ENCODE measurements around the gene ARMC3. TPM values are rescaled to one million over a fixed set of nuclear protein-coding genes. Genes with fewer than 3 reads are reported as not detected.
A peak's percentile ranks its signal among the peaks of the same experiment; 100 is the strongest.

ARMC3 gene
- total and polyA plus RNA-seq, 9 of the 15 experiments (the other 6 are each of a cell fraction or from before 2014, with no cell fraction given) = 0.33 to 1.1 (median 0.62) TPM

GRCh38 chr10:23035569-23035968 is 107.7 kb downstream of the ARMC3 start:
- Histone ChIP-seq H3K27me3 (ENCODE audit: control insufficient read depth in 2 of 2, insufficient read depth in 2 of 2, low read length in 2 of 2) (no peaks in the 10 kb centered on the region), H3K27ac (ENCODE audit: extremely low read depth, low read depth, low read length) (no peak overlapping the region), H4K20me1 (replicated peaks; ENCODE audit: control insufficient read depth, insufficient read depth, low read length) (no peaks in the 10 kb centered on the region), H3K79me2 (ENCODE audit: control insufficient read depth, insufficient read depth, low read length) (no peaks in the 10 kb centered on the region), H3K36me3 (ENCODE audit: control insufficient read depth, insufficient read depth, low read length) (no peaks in the 10 kb centered on the region), H3K9me3 (replicated peaks; ENCODE audit: control insufficient read depth, insufficient read depth, low read depth, low read length) (no peaks in the 10 kb centered on the region; the same call in none of the 2 replicates), H3K4me3 (no peak overlapping the region), H3K9ac (ENCODE audit: insufficient read depth in 1 of 2, low read depth in 2 of 2, low read length in 2 of 2) (no peak overlapping the region), H2AFZ (ENCODE audit: low read depth, low read length) (peak overlapping the region; percentile 26; the same call in 1 of the 2 replicates), H3K4me1 (replicated peaks in 1 of 2; ENCODE audit: control insufficient read depth in 2 of 2, insufficient read depth in 2 of 2, low read length in 2 of 2) (peaks cover 0 to 7% of the 10 kb centered on the region in 2 experiments; a peak in 3 of 5 replicates), H3K4me2 (ENCODE audit: insufficient read depth, low read length) (no peak overlapping the region), H3K9me1 (ENCODE audit: control insufficient read depth, insufficient read depth, low read length) (no peaks in the 10 kb centered on the region)
- ATAC-seq (peak; percentile 85), FAIRE-seq (no peak), DNase-seq (ENCODE audit: extremely low read depth in 1 of 4, low spot score in 3 of 4) (peak in 2 of 4 experiments; percentile 15 to 25)
- in situ Hi-C loops (cut with MboI) = no loop called here
- ChIA-PET CTCF (ENCODE audit: low intra/inter-chr PET ratio) (no interaction called here), POLR2A (interaction anchor here (0.5 to 1.5 kb wide), 2 partner anchors 12 to 15 kb away, joined by 3 to 4 read pairs; no protein-coding TSS in a partner anchor)
- intact Hi-C loops (cut with micrococcal nuclease) = no loop called here
- no TSS peak for BruUV-seq (replicated peaks)
- TF ChIP-seq CTCF (IDR thresholded peaks at IDR 0.05 in 2 of 3, conservative IDR thresholded peaks at IDR 0.05 in 1 of 3; ENCODE audit: insufficient read depth in 2 of 3, low read depth in 1 of 3, low read length in 3 of 3) (peak; percentile 20 to 78 (median 28); a peak in 4 of 6 replicates), NFRKB (IDR thresholded peaks at IDR 0.05; ENCODE audit: low read depth) (no peak), EHMT2 (IDR thresholded peaks at IDR 0.05) (0 out of 2 replicates have a peak, but pooled peaks have one; percentile 21)

GRCh38 chr10:23037152-23037551 is 109.3 kb downstream of the ARMC3 start:
- FAIRE-seq (no peak), DNase-seq (ENCODE audit: extremely low read depth in 1 of 4, low spot score in 3 of 4) (no peak), ATAC-seq (no peak)
- no peak for TF ChIP-seq NR2F6 (CRISPR knock-in tag; IDR thresholded peaks at IDR 0.05)
- no peak for TF ChIP-seq MTF1 (CRISPR knock-in tag; IDR thresholded peaks at IDR 0.05; ENCODE audit: borderline replicate concordance)
- TF ChIP-seq NFE2L1 (tag; IDR thresholded peaks at IDR 0.05; ENCODE audit: borderline replicate concordance, low read depth) = no peak
- TF ChIP-seq E2F6 (IDR thresholded peaks at IDR 0.05; ENCODE audit: borderline replicate concordance in 1 of 2, extremely low read depth in 1 of 2, insufficient read depth in 1 of 2, insufficient read length in 1 of 2, low read depth in 1 of 2, low read length in 1 of 2, poor library complexity in 1 of 2, severe bottlenecking in 1 of 2) = no peak
- in situ Hi-C loops (cut with MboI) = no loop called here
- ChIA-PET CTCF (ENCODE audit: low intra/inter-chr PET ratio) (no interaction called here), POLR2A (no interaction called here)
- Histone ChIP-seq H3K9me3 (replicated peaks; ENCODE audit: control insufficient read depth, insufficient read depth, low read depth, low read length) (no peaks in the 10 kb centered on the region; the same call in none of the 2 replicates), H3K79me2 (ENCODE audit: control insufficient read depth, insufficient read depth, low read length) (no peaks in the 10 kb centered on the region), H3K27me3 (ENCODE audit: control insufficient read depth in 2 of 2, insufficient read depth in 2 of 2, low read length in 2 of 2) (no peaks in the 10 kb centered on the region), H3K9ac (ENCODE audit: insufficient read depth in 1 of 2, low read depth in 2 of 2, low read length in 2 of 2) (no peak overlapping the region), H3K4me2 (ENCODE audit: insufficient read depth, low read length) (no peak overlapping the region), H3K36me3 (ENCODE audit: control insufficient read depth, insufficient read depth, low read length) (no peaks in the 10 kb centered on the region), H2AFZ (ENCODE audit: low read depth, low read length) (no peak overlapping the region), H3K9me1 (ENCODE audit: control insufficient read depth, insufficient read depth, low read length) (no peaks in the 10 kb centered on the region), H3K4me1 (replicated peaks in 1 of 2; ENCODE audit: control insufficient read depth in 2 of 2, insufficient read depth in 2 of 2, low read length in 2 of 2) (peaks cover 0 to 7% of the 10 kb centered on the region in 2 experiments; a peak in 3 of 5 replicates), H3K27ac (ENCODE audit: extremely low read depth, low read depth, low read length) (no peak overlapping the region), H3K4me3 (no peak overlapping the region), H4K20me1 (replicated peaks; ENCODE audit: control insufficient read depth, insufficient read depth, low read length) (no peaks in the 10 kb centered on the region)
- 92% methylated on average over 10 of the region's 10 CpGs for WGBS (ENCODE audit: insufficient coverage, low coverage, missing lambda C conversion rate)
- no TSS peak for BruUV-seq (replicated peaks)
- intact Hi-C loops (cut with micrococcal nuclease) = no loop called here

Measured in K562 (cell line).